Caco-2 (cell line): ENCODE data around the gene TARBP2. TPM values are rescaled to one million over a fixed set of nuclear protein-coding genes. Genes with fewer than 3 reads are reported as not detected.

Source experiments
- BruUV-seq: library from RNA; stranded (reverse); fragments of 400-500 nt; replicated peaks from 2 replicates; lab custom pipeline; 2021; lab: Mats Ljungman, UMichigan
- CTCF ChIA-PET: fragments of 300-600 bp; sonication (Branson Sonifier 250); formaldehyde crosslinking; loops from one replicate; lab custom pipeline; 2022; ENCODE audit warnings: antibody characterized with exemption; lab: Charles Lee
- POLR2A ChIA-PET: fragments of 300-600 bp; sonication (Branson Sonifier 250); formaldehyde crosslinking; loops from one replicate; lab custom pipeline; 2022; ENCODE audit warnings: antibody characterized with exemption; lab: Charles Lee
- DNase-seq, 2 experiments: peaks; one replicate each; pipeline versions ENCODE4 v3.0.0 to v3.0.0-alpha.2; 2020 to 2022
- H3K27me3 ChIP-seq: replicated peaks from 2 replicates; pipeline ENCODE4 v1.6.0; 2011; ENCODE audit warnings: low read length; ENCODE audit not compliant: control insufficient read depth, insufficient read depth
- H3K36me3 ChIP-seq: 2 replicates; pipeline ENCODE4 v1.5.1; 2011; ENCODE audit warnings: low read length; ENCODE audit not compliant: control insufficient read depth, insufficient read depth
- H3K4me1 ChIP-seq: fragments of 250-450 bp; sonication (Bioruptor Pico); 2 replicates; pipeline ENCODE4 v1.5.1; 2020; ENCODE audit warnings: mild to moderate bottlenecking
- H3K4me3 ChIP-seq: 2 replicates; pipeline ENCODE4 v1.5.1; 2011; ENCODE audit warnings: low read depth, mild to moderate bottlenecking, control low read depth, low read length
- H3K9me3 ChIP-seq: fragments of 250-450 bp; sonication (Bioruptor Pico); 2 replicates; pipeline ENCODE4 v1.5.1; 2020; ENCODE audit warnings: mild to moderate bottlenecking, moderate library complexity
- H3K27ac Mint-ChIP-seq: one replicate; pipeline ENCODE4 v1.8.0; 2022; ENCODE audit warnings: mixed read lengths; ENCODE audit not compliant: unreplicated experiment
- H3K27me3 Mint-ChIP-seq: one replicate; pipeline ENCODE4 v1.8.0; 2022; ENCODE audit warnings: mixed read lengths; ENCODE audit not compliant: insufficient read depth, unreplicated experiment
- H3K36me3 Mint-ChIP-seq: one replicate; pipeline ENCODE4 v1.8.0; 2022; ENCODE audit warnings: mild to moderate bottlenecking, mixed read lengths; ENCODE audit not compliant: insufficient read depth, unreplicated experiment
- H3K4me1 Mint-ChIP-seq: one replicate; pipeline ENCODE4 v1.8.0; 2022; ENCODE audit warnings: low read depth, mixed read lengths; ENCODE audit not compliant: unreplicated experiment
- H3K4me3 Mint-ChIP-seq: one replicate; pipeline ENCODE4 v1.8.0; 2022; ENCODE audit warnings: mild to moderate bottlenecking, moderate library complexity, mixed read lengths; ENCODE audit not compliant: unreplicated experiment
- H3K9me3 Mint-ChIP-seq: one replicate; pipeline ENCODE4 v1.8.0; 2022; ENCODE audit warnings: mixed read lengths; ENCODE audit not compliant: unreplicated experiment
- intact Hi-C: fragments of 100-400 bp; cut with micrococcal nuclease; formaldehyde crosslinking; loops from one replicate; pipeline ENCODE4 v1.10.0; 2022; ENCODE audit not compliant: unreplicated experiment
- total RNA-seq: library from RNA; stranded (reverse); gene quantifications from 2 replicates; pipeline ENCODE4 v1.2.3, GENCODE V29; 2022
- TF ChIP-seq, protein P1 (sequence below), 2 experiments: fragments of 200-600 bp in 1 of 2; IDR thresholded peaks; 1 replicate in 1 of 2; 2 replicates in 1 of 2; pipeline versions ENCODE4 v1.5.1 to v1.8.0; 2011 to 2022; ENCODE audit warnings: antibody characterized with exemption in 1 of 2, control low read depth in 1 of 2, inconsistent platforms in 1 of 2, low read depth in 1 of 2, low read length in 1 of 2, mild to moderate bottlenecking in 1 of 2, moderate library complexity in 1 of 2; ENCODE audit not compliant: insufficient read depth in 1 of 2, severe bottlenecking in 1 of 2, unreplicated experiment in 1 of 2

TARBP2 gene
- total RNA-seq, 1 experiment from 2014 or later: 50.7 TPM

DNA sequence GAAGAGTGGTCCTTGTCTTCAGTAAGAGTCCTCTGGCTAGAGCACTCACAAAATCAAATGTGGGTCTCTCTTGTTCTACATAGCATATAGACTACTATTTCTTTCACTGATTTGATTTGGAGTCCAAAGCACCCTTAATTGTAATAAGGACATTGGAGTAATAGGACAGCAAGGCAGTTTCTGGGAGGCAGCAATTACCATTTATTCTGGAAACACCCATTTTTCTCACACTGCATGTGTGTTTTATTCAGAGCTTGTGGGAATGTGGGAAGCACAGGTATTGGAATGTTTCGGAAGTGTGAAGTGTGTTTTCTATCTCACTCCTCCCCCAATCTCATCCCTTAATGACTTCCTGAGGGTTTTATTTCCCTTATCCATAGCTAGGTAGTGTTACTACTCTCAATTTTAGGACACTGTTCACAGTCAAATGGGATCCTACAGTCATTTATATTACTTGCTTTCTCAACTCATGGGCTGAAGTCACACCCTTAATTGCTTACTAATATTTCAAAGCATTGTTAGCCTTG lies 29.0 kb upstream of the TARBP2 start:
- Mint-ChIP-seq H3K4me3 (no peak overlapping the region), H3K36me3 (peaks cover 100% of the 10 kb centered on the region), H3K9me3 (no peaks in the 10 kb centered on the region), H3K27me3 (no peaks in the 10 kb centered on the region), H3K27ac (no peak overlapping the region), H3K4me1 (peaks cover 14% of the 10 kb centered on the region)
- no peaks in the 10 kb centered on the region for H3K9me3 ChIP-seq
- CTCF ChIA-PET: interaction anchor here (0.6 to 1.5 kb wide), 2 partner anchors 10 to 21 kb away, joined by 3 to 8 read pairs; no protein-coding TSS in a partner anchor
- POLR2A ChIA-PET: interaction anchor here (0.8 kb wide), 1 partner anchor 46 kb away, joined by 4 read pairs; no protein-coding TSS in a partner anchor
- no peak for DNase-seq
- no peaks in the 10 kb centered on the region for H3K4me1 ChIP-seq
- H3K4me3 ChIP-seq: no peak overlapping the region
- TF ChIP-seq, protein P1, sequence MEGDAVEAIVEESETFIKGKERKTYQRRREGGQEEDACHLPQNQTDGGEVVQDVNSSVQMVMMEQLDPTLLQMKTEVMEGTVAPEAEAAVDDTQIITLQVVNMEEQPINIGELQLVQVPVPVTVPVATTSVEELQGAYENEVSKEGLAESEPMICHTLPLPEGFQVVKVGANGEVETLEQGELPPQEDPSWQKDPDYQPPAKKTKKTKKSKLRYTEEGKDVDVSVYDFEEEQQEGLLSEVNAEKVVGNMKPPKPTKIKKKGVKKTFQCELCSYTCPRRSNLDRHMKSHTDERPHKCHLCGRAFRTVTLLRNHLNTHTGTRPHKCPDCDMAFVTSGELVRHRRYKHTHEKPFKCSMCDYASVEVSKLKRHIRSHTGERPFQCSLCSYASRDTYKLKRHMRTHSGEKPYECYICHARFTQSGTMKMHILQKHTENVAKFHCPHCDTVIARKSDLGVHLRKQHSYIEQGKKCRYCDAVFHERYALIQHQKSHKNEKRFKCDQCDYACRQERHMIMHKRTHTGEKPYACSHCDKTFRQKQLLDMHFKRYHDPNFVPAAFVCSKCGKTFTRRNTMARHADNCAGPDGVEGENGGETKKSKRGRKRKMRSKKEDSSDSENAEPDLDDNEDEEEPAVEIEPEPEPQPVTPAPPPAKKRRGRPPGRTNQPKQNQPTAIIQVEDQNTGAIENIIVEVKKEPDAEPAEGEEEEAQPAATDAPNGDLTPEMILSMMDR (IDR thresholded peaks at IDR 0.05; ENCODE audit: insufficient read depth in 1 of 2, low read depth in 1 of 2, low read length in 1 of 2, severe bottlenecking in 1 of 2, unreplicated experiment in 1 of 2): no peak
- intact Hi-C loops: no loop called here
- peaks cover 12% of the 10 kb centered on the region for H3K36me3 ChIP-seq
- no peaks in the 10 kb centered on the region for H3K27me3 ChIP-seq
- no TSS peak for BruUV-seq

DNA sequence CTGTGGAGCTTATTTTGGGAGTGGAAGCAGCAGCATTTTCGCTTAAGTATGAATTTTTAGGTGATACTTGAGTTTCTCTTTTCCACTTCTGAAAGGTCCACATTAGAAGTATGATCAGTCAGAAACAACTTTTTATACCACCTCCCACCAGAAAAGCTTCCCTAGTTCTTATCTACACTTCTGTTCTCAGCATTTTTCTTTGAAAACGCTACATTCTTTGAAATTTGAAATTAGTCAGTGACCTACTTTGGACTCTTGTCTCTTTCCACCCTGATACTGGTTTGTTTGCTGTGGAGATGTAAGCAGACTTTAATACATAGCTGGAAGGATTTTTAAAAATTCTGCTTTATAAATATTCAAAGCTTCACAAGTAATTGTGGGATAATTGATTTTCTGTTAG lies 27.0 kb upstream of the TARBP2 start:
- POLR2A ChIA-PET: no interaction called here
- Mint-ChIP-seq H3K27ac (no peak overlapping the region), H3K27me3 (no peaks in the 10 kb centered on the region), H3K4me3 (no peak overlapping the region), H3K4me1 (peaks cover 14% of the 10 kb centered on the region), H3K36me3 (peaks cover 100% of the 10 kb centered on the region), H3K9me3 (no peaks in the 10 kb centered on the region)
- intact Hi-C loops: no loop called here
- no peak for DNase-seq
- H3K9me3 ChIP-seq: no peaks in the 10 kb centered on the region
- peaks cover 7% of the 10 kb centered on the region for H3K36me3 ChIP-seq
- H3K4me1 ChIP-seq: no peaks in the 10 kb centered on the region
- H3K27me3 ChIP-seq: no peaks in the 10 kb centered on the region
- no peak overlapping the region for H3K4me3 ChIP-seq
- no TSS peak for BruUV-seq
- CTCF ChIA-PET: no interaction called here
- TF ChIP-seq, protein P1 (IDR thresholded peaks at IDR 0.05; ENCODE audit: insufficient read depth in 1 of 2, low read depth in 1 of 2, low read length in 1 of 2, severe bottlenecking in 1 of 2, unreplicated experiment in 1 of 2): no peak

DNA sequence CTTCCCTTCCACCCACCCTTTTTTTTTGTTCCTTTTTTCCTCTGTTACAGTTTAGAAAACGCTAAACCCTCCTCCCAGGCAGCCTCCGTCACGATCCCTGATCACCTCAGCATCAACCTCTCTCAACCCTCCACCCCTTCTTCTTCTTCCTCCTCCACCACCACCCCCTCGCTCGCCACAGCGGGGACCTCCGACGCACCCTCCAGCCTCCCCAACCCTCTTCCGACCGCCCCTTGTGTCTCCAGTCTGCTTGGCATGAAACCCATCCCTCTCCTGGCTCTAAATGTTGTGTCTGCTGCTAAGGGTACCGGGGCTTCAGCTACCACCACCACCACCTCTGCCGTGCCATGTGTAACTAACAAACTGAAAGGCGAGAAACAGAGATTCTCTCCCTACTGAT lies 26.3 kb upstream of the TARBP2 start:
- intact Hi-C loops: no loop called here
- CTCF ChIA-PET: interaction anchor here (0.6 kb wide), 2 partner anchors 22 to 154 kb away, joined by 3 read pairs; partner anchors contain the start of gene AAAS
- H3K4me1 ChIP-seq: no peaks in the 10 kb centered on the region
- H3K27me3 ChIP-seq: no peaks in the 10 kb centered on the region
- BruUV-seq: no TSS peak
- Mint-ChIP-seq H3K9me3 (no peaks in the 10 kb centered on the region), H3K36me3 (peaks cover 100% of the 10 kb centered on the region), H3K4me1 (peaks cover 14% of the 10 kb centered on the region), H3K27ac (no peak overlapping the region), H3K4me3 (no peak overlapping the region), H3K27me3 (no peaks in the 10 kb centered on the region)
- H3K36me3 ChIP-seq: peaks cover 7% of the 10 kb centered on the region
- TF ChIP-seq, protein P1 (IDR thresholded peaks at IDR 0.05; ENCODE audit: insufficient read depth in 1 of 2, low read depth in 1 of 2, low read length in 1 of 2, severe bottlenecking in 1 of 2, unreplicated experiment in 1 of 2): no peak
- no peak for DNase-seq
- POLR2A ChIA-PET: interaction anchor here (0.6 kb wide), 1 partner anchor 44 kb away, joined by 4 read pairs; no protein-coding TSS in a partner anchor
- H3K9me3 ChIP-seq: no peaks in the 10 kb centered on the region
- H3K4me3 ChIP-seq: no peak overlapping the region
